Measurements from ENCODE around the gene ZDHHC11.

ZDHHC11 gene

GRCh38 chr5:878125-878524 lies 27.3 kb upstream of the ZDHHC11 start:
- no peak for DNase-seq

GRCh38 chr5:876398-877365 lies 25.9 kb upstream of the ZDHHC11 start:
- no peak for DNase-seq

- DNase-seq, result no peak
Measured at GRCh38 chr5:875931-876330, 25.1 kb upstream of the ZDHHC11 start.

- DNase-seq, result no peak
Measured at GRCh38 chr5:873328-873727, 22.5 kb upstream of the ZDHHC11 start.

GRCh38 chr5:872301-872700 lies 21.5 kb upstream of the ZDHHC11 start:
- no peak for DNase-seq

GRCh38 chr5:871596-872298 lies 21.0 kb upstream of the ZDHHC11 start:
- no peak for DNase-seq

GRCh38 chr5:870956-871355 lies 20.2 kb upstream of the ZDHHC11 start:
- DNase-seq, result no peak

GRCh38 chr5:868428-869135 lies 17.8 kb upstream of the ZDHHC11 start:
- DNase-seq, result no peak

- no peak for DNase-seq
Measured at GRCh38 chr5:867300-867870, 16.6 kb upstream of the ZDHHC11 start.

GRCh38 chr5:865771-866170 lies 15.0 kb upstream of the ZDHHC11 start:
- DNase-seq, result no peak

- DNase-seq, result no peak
Measured at GRCh38 chr5:865168-865521, 14.4 kb upstream of the ZDHHC11 start.

GRCh38 chr5:864492-865167 lies 13.8 kb upstream of the ZDHHC11 start:
- DNase-seq, result no peak

- no peak for DNase-seq
Measured at GRCh38 chr5:863244-863805, 12.5 kb upstream of the ZDHHC11 start.

- DNase-seq, result no peak
Measured at GRCh38 chr5:862367-863243, 11.8 kb upstream of the ZDHHC11 start.

- no peak for DNase-seq
Measured at GRCh38 chr5:861442-862366, 10.9 kb upstream of the ZDHHC11 start.

GRCh38 chr5:860506-861150 lies 9.8 kb upstream of the ZDHHC11 start:
- DNase-seq, result no peak

- no peak for DNase-seq
Measured at GRCh38 chr5:859798-860296, 9.1 kb upstream of the ZDHHC11 start.

- DNase-seq, result no peak
Measured at GRCh38 chr5:859391-859790, 8.6 kb upstream of the ZDHHC11 start.

GRCh38 chr5:858726-859125 lies 7.9 kb upstream of the ZDHHC11 start:
- DNase-seq, result no peak

Data from CD4-positive, alpha-beta T cell treated with Interleukin-1 beta for 1 hour (primary cell).